ENCODE measurements around the gene RPL41.

The RPL41 gene

DNA sequence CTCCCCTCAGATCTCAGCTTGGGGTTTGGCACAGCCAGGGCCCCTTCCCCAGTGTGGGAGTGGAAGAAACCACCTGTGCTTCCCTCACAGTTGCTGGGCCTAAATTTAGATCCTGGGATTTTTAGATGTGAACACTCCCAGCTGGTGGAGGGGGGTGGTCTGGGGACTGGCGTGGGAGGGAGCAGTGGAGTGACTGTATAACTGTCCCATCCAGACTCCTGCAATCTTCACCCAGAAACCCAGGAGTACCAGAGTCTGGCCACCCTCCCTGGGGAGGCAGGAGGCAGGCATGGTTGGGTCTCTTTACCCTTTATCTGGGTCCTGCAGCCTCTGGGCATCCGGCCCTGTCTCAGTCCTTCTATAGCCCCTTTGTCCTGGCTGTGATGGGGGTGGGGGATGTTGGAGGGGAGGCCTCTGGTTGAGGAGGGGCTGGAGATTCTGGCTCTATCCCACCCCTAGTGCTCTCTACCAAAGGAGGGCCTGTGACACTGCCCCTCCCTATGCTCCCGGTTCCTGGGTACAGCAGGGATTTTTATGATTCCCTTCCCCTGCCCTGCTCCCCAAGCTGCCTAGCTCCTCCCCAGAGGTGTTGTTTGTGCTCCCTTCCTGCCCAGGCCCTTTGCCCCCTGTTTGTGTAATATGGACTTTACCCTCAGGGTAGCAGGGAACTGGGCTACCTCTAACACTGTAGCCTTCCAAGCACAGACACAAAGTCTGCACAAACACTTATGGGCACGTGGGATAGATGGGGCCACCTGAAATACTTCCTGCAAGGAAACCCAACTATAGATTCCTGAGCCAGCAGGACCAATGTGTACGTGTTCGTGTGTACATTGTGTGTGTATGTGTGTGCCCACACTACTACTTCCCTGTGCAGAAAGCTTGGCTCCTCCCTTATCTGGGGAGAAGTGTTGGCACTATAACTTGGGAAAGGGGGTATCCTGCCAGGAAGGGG lies 34.8 kb upstream of the RPL41 start:
- TF ChIP-seq ZBTB7A (IDR thresholded peaks at IDR 0.05; ENCODE audit: low read depth) (no peak), FOXM1 (IDR thresholded peaks at IDR 0.05; ENCODE audit: borderline replicate concordance, low read depth) (no peak), TEAD4 (IDR thresholded peaks at IDR 0.05) (no peak), CEBPB (IDR thresholded peaks at IDR 0.05) (no peak), TCF12 (IDR thresholded peaks at IDR 0.05; ENCODE audit: low read depth) (no peak), RAD21 (IDR thresholded peaks at IDR 0.05; ENCODE audit: low read depth) (no peak), EGR1 (IDR thresholded peaks at IDR 0.05) (no peak), NFIC (IDR thresholded peaks at IDR 0.05) (no peak)
- TF ChIP-seq, protein P1, sequence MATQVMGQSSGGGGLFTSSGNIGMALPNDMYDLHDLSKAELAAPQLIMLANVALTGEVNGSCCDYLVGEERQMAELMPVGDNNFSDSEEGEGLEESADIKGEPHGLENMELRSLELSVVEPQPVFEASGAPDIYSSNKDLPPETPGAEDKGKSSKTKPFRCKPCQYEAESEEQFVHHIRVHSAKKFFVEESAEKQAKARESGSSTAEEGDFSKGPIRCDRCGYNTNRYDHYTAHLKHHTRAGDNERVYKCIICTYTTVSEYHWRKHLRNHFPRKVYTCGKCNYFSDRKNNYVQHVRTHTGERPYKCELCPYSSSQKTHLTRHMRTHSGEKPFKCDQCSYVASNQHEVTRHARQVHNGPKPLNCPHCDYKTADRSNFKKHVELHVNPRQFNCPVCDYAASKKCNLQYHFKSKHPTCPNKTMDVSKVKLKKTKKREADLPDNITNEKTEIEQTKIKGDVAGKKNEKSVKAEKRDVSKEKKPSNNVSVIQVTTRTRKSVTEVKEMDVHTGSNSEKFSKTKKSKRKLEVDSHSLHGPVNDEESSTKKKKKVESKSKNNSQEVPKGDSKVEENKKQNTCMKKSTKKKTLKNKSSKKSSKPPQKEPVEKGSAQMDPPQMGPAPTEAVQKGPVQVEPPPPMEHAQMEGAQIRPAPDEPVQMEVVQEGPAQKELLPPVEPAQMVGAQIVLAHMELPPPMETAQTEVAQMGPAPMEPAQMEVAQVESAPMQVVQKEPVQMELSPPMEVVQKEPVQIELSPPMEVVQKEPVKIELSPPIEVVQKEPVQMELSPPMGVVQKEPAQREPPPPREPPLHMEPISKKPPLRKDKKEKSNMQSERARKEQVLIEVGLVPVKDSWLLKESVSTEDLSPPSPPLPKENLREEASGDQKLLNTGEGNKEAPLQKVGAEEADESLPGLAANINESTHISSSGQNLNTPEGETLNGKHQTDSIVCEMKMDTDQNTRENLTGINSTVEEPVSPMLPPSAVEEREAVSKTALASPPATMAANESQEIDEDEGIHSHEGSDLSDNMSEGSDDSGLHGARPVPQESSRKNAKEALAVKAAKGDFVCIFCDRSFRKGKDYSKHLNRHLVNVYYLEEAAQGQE (IDR thresholded peaks at IDR 0.05; ENCODE audit: low read depth), result no peak

DNA sequence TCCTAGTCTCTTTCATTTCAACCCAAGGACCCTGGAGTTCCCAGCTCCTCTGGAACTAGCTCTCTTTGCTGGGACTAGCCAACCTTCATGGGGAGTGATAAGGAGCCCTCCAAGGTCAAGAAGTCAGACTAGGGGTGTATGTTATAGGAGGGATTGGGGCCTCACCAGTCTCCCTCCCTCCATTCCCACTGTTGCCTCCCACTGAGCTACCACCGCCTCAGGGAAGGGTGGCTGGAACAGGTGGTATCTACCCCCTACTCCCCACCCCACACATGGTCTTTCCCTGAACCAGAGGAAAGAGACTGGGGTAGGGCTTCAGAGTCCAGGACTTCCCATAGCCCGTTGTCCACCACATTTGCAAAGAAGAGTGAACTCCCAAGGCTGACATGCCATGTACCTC lies 34.1 kb upstream of the RPL41 start:
- TF ChIP-seq NFIC (IDR thresholded peaks at IDR 0.05) (no peak), EP300 (IDR thresholded peaks at IDR 0.05; ENCODE audit: borderline replicate concordance) (no peak), ZBTB7A (IDR thresholded peaks at IDR 0.05; ENCODE audit: low read depth) (no peak), FOXM1 (IDR thresholded peaks at IDR 0.05; ENCODE audit: borderline replicate concordance, low read depth) (no peak), CEBPB (IDR thresholded peaks at IDR 0.05) (no peak), EGR1 (IDR thresholded peaks at IDR 0.05) (no peak), CREB1 (IDR thresholded peaks at IDR 0.05; ENCODE audit: low read depth) (no peak), TAF1 (IDR thresholded peaks at IDR 0.05; ENCODE audit: low read depth) (no peak), YY1 (IDR thresholded peaks at IDR 0.05; ENCODE audit: low read depth) (no peak), RAD21 (IDR thresholded peaks at IDR 0.05; ENCODE audit: low read depth) (no peak), TEAD4 (IDR thresholded peaks at IDR 0.05) (no peak), TCF12 (IDR thresholded peaks at IDR 0.05; ENCODE audit: low read depth) (no peak)
- TF ChIP-seq, protein P2, sequence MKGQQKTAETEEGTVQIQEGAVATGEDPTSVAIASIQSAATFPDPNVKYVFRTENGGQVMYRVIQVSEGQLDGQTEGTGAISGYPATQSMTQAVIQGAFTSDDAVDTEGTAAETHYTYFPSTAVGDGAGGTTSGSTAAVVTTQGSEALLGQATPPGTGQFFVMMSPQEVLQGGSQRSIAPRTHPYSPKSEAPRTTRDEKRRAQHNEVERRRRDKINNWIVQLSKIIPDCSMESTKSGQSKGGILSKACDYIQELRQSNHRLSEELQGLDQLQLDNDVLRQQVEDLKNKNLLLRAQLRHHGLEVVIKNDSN (IDR thresholded peaks at IDR 0.05), result no peak
- TF ChIP-seq, protein P1 (IDR thresholded peaks at IDR 0.05; ENCODE audit: low read depth), result no peak
- TF ChIP-seq, protein P3, sequence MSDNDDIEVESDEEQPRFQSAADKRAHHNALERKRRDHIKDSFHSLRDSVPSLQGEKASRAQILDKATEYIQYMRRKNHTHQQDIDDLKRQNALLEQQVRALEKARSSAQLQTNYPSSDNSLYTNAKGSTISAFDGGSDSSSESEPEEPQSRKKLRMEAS (IDR thresholded peaks at IDR 0.05), result no peak

DNA sequence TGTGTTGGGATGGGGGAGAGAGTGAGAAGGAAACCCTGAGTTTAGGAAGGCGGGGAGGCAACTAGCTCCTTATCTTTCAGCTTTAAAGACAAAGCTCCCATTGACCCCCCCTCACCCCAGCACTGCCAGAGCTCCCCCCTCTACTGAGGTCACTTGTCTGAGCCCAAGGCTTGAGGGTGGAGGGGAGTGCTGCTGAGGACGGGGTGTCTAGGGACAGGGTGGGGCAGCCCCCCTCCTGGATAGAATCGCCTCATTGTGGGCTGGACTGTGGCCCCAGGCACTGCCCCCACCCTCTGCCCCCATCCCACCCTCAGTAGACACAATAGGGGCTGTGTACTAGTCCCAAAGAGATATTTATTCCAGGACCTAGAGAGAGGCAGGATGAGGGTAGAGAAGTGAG lies 33.5 kb upstream of the RPL41 start:
- no peak for TF ChIP-seq TCF12 (IDR thresholded peaks at IDR 0.05; ENCODE audit: low read depth)
- TF ChIP-seq EP300 (IDR thresholded peaks at IDR 0.05; ENCODE audit: borderline replicate concordance), result no peak
- TF ChIP-seq CREB1 (IDR thresholded peaks at IDR 0.05; ENCODE audit: low read depth), result no peak
- TF ChIP-seq RAD21 (IDR thresholded peaks at IDR 0.05; ENCODE audit: low read depth), result no peak
- TF ChIP-seq TEAD4 (IDR thresholded peaks at IDR 0.05), result no peak
- TF ChIP-seq ZBTB7A (IDR thresholded peaks at IDR 0.05; ENCODE audit: low read depth), result no peak
- no peak for TF ChIP-seq EGR1 (IDR thresholded peaks at IDR 0.05)
- TF ChIP-seq FOXM1 (IDR thresholded peaks at IDR 0.05; ENCODE audit: borderline replicate concordance, low read depth), result no peak
- no peak for TF ChIP-seq TAF1 (IDR thresholded peaks at IDR 0.05; ENCODE audit: low read depth)
- no peak for TF ChIP-seq CEBPB (IDR thresholded peaks at IDR 0.05)

DNA sequence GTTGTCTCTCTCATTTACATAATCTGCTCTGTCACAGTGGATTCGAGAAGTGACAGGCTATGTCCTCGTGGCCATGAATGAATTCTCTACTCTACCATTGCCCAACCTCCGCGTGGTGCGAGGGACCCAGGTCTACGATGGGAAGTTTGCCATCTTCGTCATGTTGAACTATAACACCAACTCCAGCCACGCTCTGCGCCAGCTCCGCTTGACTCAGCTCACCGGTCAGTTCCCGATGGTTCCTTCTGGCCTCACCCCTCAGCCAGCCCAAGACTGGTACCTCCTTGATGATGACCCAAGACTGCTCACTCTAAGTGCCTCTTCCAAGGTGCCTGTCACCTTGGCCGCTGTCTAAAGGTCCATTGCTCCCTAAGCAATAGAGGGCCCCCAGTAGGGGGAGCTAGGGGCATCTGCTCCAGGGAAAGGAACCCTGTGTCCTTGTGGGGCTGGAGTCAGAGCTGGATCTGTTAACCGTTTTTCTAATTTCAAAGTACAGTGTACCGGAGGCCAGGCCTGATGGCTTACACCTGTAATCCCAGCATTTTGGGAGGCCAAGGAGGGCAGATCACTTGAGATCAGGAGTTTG lies 31.4 kb upstream of the RPL41 start:
- peak; percentile 48 for TF ChIP-seq RAD21 (IDR thresholded peaks at IDR 0.05; ENCODE audit: low read depth)
- no peak for TF ChIP-seq YY1 (IDR thresholded peaks at IDR 0.05; ENCODE audit: low read depth)

DNA sequence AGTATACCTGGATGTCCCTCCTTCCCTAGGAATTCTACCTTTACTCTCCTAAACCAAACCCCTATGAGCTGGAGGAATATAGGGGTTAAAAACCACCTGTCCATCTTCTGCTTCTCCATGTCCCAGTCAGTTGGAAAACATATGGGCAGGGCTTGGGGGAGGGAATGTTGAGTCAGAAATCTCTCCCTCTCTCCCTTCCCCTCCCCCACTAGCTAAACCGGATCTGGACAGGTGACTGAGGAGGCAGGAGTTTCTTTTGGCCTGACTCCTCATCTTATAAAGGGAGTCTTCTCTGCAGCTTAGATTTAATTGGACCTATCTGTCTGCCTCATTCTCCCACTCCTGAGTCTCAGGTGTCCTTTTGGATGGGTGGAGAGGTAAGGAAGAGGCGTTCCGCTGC lies 30.3 kb upstream of the RPL41 start:
- TF ChIP-seq, protein P2 (IDR thresholded peaks at IDR 0.05), result peak; percentile 48
- TF ChIP-seq TEAD4 (IDR thresholded peaks at IDR 0.05) (0 out of 2 replicates have a peak, but pooled peaks have one; percentile 36), FOXM1 (IDR thresholded peaks at IDR 0.05; ENCODE audit: borderline replicate concordance, low read depth) (no peak), NFIC (IDR thresholded peaks at IDR 0.05) (no peak), EP300 (IDR thresholded peaks at IDR 0.05; ENCODE audit: borderline replicate concordance) (peak; percentile 34; the same call in 1 of the 2 replicates), EGR1 (IDR thresholded peaks at IDR 0.05) (no peak), YY1 (IDR thresholded peaks at IDR 0.05; ENCODE audit: low read depth) (no peak), CREB1 (IDR thresholded peaks at IDR 0.05; ENCODE audit: low read depth) (no peak), TCF12 (IDR thresholded peaks at IDR 0.05; ENCODE audit: low read depth) (peak; percentile 65), RAD21 (IDR thresholded peaks at IDR 0.05; ENCODE audit: low read depth) (no peak), ZBTB7A (IDR thresholded peaks at IDR 0.05; ENCODE audit: low read depth) (no peak), TAF1 (IDR thresholded peaks at IDR 0.05; ENCODE audit: low read depth) (no peak), CEBPB (IDR thresholded peaks at IDR 0.05) (no peak)
- TF ChIP-seq, protein P3 (IDR thresholded peaks at IDR 0.05), result no peak
- TF ChIP-seq, protein P1 (IDR thresholded peaks at IDR 0.05; ENCODE audit: low read depth), result no peak
